ENCODE data around the gene LRRC47.

DNA sequence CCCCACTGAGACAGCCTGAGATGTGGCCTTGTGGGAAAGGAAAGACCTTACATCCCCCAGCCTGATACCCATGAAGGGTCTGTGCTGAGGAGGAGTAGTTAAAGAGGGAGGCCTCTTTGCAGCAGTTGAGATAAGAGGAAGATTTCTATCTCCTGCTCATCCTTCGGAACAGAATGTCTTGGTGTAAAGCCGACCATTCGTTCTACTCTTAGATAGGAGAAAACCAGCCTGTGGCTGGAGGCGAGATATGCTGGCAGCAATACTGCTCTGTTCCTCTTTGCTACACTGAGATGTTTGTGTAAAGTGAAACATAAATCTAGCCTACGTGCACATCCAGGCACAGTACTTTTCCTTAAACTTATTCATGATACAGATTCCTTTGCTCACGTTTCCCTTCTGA is 45.6 kb downstream of the LRRC47 start:
- TF ChIP-seq EP300 (IDR thresholded peaks at IDR 0.05): no peak
- TF ChIP-seq CTCF (IDR thresholded peaks at IDR 0.05): no peak
- TF ChIP-seq POLR2A (IDR thresholded peaks at IDR 0.05): no peak

All from stomach (tissue), 4 donors.